Measurements from ENCODE around the gene SLC44A5. TPM values are rescaled to one million over a fixed set of nuclear protein-coding genes. Genes with fewer than 3 reads are reported as not detected.

The SLC44A5 gene
- total RNA-seq, 1 experiment from 2014 or later: 0.18 TPM

DNA sequence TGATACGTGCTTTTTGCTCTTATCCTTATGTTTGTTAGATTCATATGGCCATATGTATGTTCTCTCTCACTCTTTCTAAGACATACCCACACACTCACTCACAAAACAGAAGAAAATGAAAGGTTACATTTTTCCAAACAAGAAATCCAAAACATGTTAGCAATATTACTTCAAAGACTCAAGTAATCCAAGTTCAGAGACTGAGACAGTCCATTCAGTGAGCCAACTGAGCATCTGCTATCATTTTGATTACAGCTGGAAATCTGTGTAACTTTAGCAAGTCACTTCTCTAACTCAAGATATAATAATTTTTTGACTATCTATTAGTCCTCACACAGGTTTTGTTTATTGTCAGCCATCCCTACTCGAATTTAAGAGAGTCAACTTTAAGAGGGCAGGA lies 257.9 kb downstream of the SLC44A5 start:
- CTCF ChIA-PET: no interaction called here
- in situ Hi-C loops (cut with HindIII; ENCODE audit: low pct_unique_long_range_greater_than_20kb, low sequenced_read_pairs): no loop called here

GRCh38 chr1:75345538-75346292 lies 265.2 kb downstream of the SLC44A5 start:
- in situ Hi-C loops (cut with HindIII; ENCODE audit: low pct_unique_long_range_greater_than_20kb, low sequenced_read_pairs): no loop called here
- POLR2A ChIA-PET: no interaction called here
- CTCF ChIA-PET: no interaction called here
- no peaks in the 10 kb centered on the region for H3K4me1 ChIP-seq (ENCODE audit: control insufficient read depth, insufficient read depth, low read length)
- intact Hi-C loops (cut with micrococcal nuclease; ENCODE audit: unreplicated experiment): no loop called here
- H3K36me3 ChIP-seq (ENCODE audit: control insufficient read depth, insufficient read depth, low read length): no peaks in the 10 kb centered on the region
- TF ChIP-seq CTCF (IDR thresholded peaks at IDR 0.05): no peak
- no peak for TF ChIP-seq POLR2AphosphoS5 (IDR thresholded peaks at IDR 0.05; ENCODE audit: low read depth, low read length)
- TF ChIP-seq SIN3A (IDR thresholded peaks at IDR 0.05; ENCODE audit: borderline replicate concordance, insufficient read depth, low read depth, low read length): no peak
- no peak for TF ChIP-seq TCF7L2 (IDR thresholded peaks at IDR 0.05; ENCODE audit: low read depth, low read length)
- TF ChIP-seq REST (IDR thresholded peaks at IDR 0.05; ENCODE audit: insufficient read depth in 1 of 2, low read depth in 2 of 2, low read length in 1 of 2): no peak
- H3K27me3 ChIP-seq (ENCODE audit: control insufficient read depth, insufficient read depth, low read length): no peaks in the 10 kb centered on the region
- DNase-seq (ENCODE audit: low read depth, low spot score) (no peak), ATAC-seq (no peak)
- H3K4me3 ChIP-seq (ENCODE audit: low read depth in 2 of 2, low read length in 2 of 2): no peak overlapping the region
- no peaks in the 10 kb centered on the region for H3K9me3 ChIP-seq (ENCODE audit: control insufficient read depth, insufficient read depth, low read depth, low read length)
- H3K27ac ChIP-seq (ENCODE audit: low read length): no peak overlapping the region
- no TSS peak for BruUV-seq (replicated peaks)

More for the DNA sequence above, 257.9 kb downstream of the SLC44A5 start:
- DNase-seq (ENCODE audit: low read depth, low spot score) (no peak), ATAC-seq (no peak)
- intact Hi-C loops (cut with micrococcal nuclease; ENCODE audit: unreplicated experiment): no loop called here
- no peak overlapping the region for H3K27ac ChIP-seq (ENCODE audit: low read length)
- TF ChIP-seq SIN3A (IDR thresholded peaks at IDR 0.05; ENCODE audit: borderline replicate concordance, insufficient read depth, low read depth, low read length): no peak
- TF ChIP-seq POLR2AphosphoS5 (IDR thresholded peaks at IDR 0.05; ENCODE audit: low read depth, low read length): no peak
- TF ChIP-seq REST (IDR thresholded peaks at IDR 0.05; ENCODE audit: insufficient read depth in 1 of 2, low read depth in 2 of 2, low read length in 1 of 2): no peak
- no peak for TF ChIP-seq TCF7L2 (IDR thresholded peaks at IDR 0.05; ENCODE audit: low read depth, low read length)
- TF ChIP-seq CTCF (IDR thresholded peaks at IDR 0.05): no peak
- BruUV-seq (replicated peaks): no TSS peak
- H3K27me3 ChIP-seq (ENCODE audit: control insufficient read depth, insufficient read depth, low read length): no peaks in the 10 kb centered on the region
- H3K4me1 ChIP-seq (ENCODE audit: control insufficient read depth, insufficient read depth, low read length): no peaks in the 10 kb centered on the region
- H3K9me3 ChIP-seq (ENCODE audit: control insufficient read depth, insufficient read depth, low read depth, low read length): no peaks in the 10 kb centered on the region
- H3K4me3 ChIP-seq (ENCODE audit: low read depth in 2 of 2, low read length in 2 of 2): no peak overlapping the region
- POLR2A ChIA-PET: no interaction called here
- no peaks in the 10 kb centered on the region for H3K36me3 ChIP-seq (ENCODE audit: control insufficient read depth, insufficient read depth, low read length)

Data from Panc1 (cell line).